GM12892 (cell line): ENCODE results near the gene STARD5.

Experiments used
- POLR2A ChIP-seq: IDR thresholded peaks from 2 replicates; pipeline ENCODE4 v1.6.1; 2011; ENCODE audit warnings: low read depth, low read length, control low read depth
- POLR2AphosphoS5 ChIP-seq: IDR thresholded peaks from 2 replicates; pipeline ENCODE4 v1.6.1; 2011; ENCODE audit warnings: low read depth, low read length, control low read depth
- TAF1 ChIP-seq: IDR thresholded peaks from 2 replicates; pipeline ENCODE4 v1.6.1; 2011; ENCODE audit warnings: low read depth, mild to moderate bottlenecking, control low read depth, low read length, borderline replicate concordance

DNA sequence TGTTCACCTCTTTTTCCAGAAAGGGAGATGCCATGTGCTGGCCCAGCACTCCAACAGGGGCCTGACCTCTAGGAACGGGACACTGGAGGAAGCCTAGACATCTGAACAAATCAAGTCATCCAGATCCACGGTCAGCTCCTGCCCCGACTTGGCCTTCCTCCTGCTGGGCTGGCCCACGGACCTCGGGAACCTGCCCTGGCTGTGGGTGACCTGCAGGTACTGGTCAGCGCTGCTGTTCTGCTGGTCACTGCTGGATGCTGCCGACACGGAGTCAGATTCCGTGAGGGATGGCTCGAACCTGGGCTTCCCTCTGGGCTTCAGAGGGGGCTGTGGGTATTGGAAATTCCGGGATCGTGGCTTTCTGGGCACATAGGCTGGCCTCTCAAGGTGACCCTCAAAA is 8.4 kb upstream of the STARD5 start:
- TF ChIP-seq POLR2AphosphoS5 (no peak), POLR2A (no peak), TAF1 (no peak)
